Osteoblast (primary cell): ENCODE results near the gene OR5K2. TPM values are rescaled to one million over a fixed set of nuclear protein-coding genes. Genes with fewer than 3 reads are reported as not detected.

Source experiments
- DNase-seq: peaks from one replicate; pipeline ENCODE4 v3.0.0; 2011; ENCODE audit warnings: low spot score, mixed read lengths; ENCODE audit not compliant: insufficient read length; ENCODE audit errors: missing footprints
- H2AFZ ChIP-seq: 2 replicates; pipeline ENCODE4 v1.6.0; 2011; ENCODE audit warnings: mild to moderate bottlenecking, low read length
- H3K27ac ChIP-seq: 2 replicates; pipeline ENCODE4 v1.5.1; 2011; ENCODE audit warnings: mild to moderate bottlenecking, low read depth, low read length, moderate library complexity
- H3K27me3 ChIP-seq: 2 replicates; pipeline ENCODE4 v1.6.0; 2012; ENCODE audit warnings: mild to moderate bottlenecking, control low read depth, inconsistent platforms, low read length, moderate library complexity; ENCODE audit not compliant: insufficient read depth
- H3K36me3 ChIP-seq: 2 replicates; pipeline ENCODE4 v1.5.1; 2011; ENCODE audit warnings: mild to moderate bottlenecking, low read length, control low read depth, moderate library complexity; ENCODE audit not compliant: insufficient read depth
- H3K4me1 ChIP-seq: 2 replicates; pipeline ENCODE4 v1.5.1; 2011; ENCODE audit warnings: mild to moderate bottlenecking, low read length, control low read depth, moderate library complexity; ENCODE audit not compliant: insufficient read depth
- H3K4me2 ChIP-seq: 2 replicates; pipeline ENCODE4 v1.6.0; 2011; ENCODE audit warnings: mild to moderate bottlenecking, low read length; ENCODE audit not compliant: insufficient read depth
- H3K4me3 ChIP-seq: fragments of 200-600 bp; sonication (generic); 3 replicates; pipeline ENCODE4 v1.5.1; 2012; ENCODE audit warnings: mild to moderate bottlenecking, low read length, inconsistent platforms; ENCODE audit not compliant: insufficient read depth
- H3K79me2 ChIP-seq: 2 replicates; pipeline ENCODE4 v1.6.0; 2012; ENCODE audit warnings: mild to moderate bottlenecking, low read length, control low read depth, inconsistent platforms; ENCODE audit not compliant: insufficient read depth
- H3K9me3 ChIP-seq: 2 replicates; pipeline ENCODE4 v1.5.1; 2011; ENCODE audit warnings: low read depth, low read length, control low read depth
- H4K20me1 ChIP-seq: 2 replicates; pipeline ENCODE4 v1.6.0; 2012; ENCODE audit warnings: mild to moderate bottlenecking, low read length, control low read depth; ENCODE audit not compliant: insufficient read depth
- total RNA-seq: library from RNA; depleted of rRNA; stranded (reverse); fragments of >200 nt; gene quantifications from 2 replicates; pipeline ENCODE4 v1.2.3, GENCODE V29; 2012
- TF ChIP-seq, protein P1 (sequence below): IDR thresholded peaks from 2 replicates; pipeline ENCODE4 v1.5.1; 2011; ENCODE audit warnings: mild to moderate bottlenecking, low read depth, low read length, moderate library complexity; ENCODE audit errors: extremely low read depth

The OR5K2 gene
- total RNA-seq, 1 donor = not detected

DNA sequence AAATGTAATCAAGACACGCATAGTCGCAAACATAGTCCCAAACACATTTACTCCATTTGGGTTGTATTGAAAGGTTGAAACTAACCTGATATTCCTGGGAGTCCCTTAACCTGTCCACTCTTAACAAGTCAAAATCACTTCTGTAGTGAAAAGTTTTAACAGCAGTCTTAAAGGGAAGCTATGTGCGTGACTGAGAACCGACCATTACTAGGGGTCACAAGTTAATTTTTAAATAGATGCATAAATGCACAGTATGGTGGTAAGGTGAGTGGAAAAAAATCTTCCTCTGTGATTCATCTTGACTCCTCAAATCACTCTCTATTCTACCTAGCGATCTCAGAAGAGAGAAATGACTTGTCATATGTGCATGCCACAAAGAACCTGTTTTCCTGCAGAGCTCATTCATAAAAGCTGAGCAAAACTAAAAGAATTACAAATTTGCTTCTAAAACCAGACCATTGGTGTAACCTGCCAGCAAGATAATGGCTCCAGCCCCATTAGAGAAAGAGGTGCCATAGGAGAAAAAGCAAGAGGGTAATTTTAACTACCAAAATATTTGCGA lies 39.1 kb downstream of the OR5K2 start:
- DNase-seq = no peak
- H2AFZ ChIP-seq = no peak overlapping the region
- no peak overlapping the region for H3K27ac ChIP-seq
- no peaks in the 10 kb centered on the region for H3K79me2 ChIP-seq
- no peaks in the 10 kb centered on the region for H3K36me3 ChIP-seq
- peaks cover 5% of the 10 kb centered on the region for H3K27me3 ChIP-seq
- H3K4me2 ChIP-seq = no peak overlapping the region
- no peaks in the 10 kb centered on the region for H4K20me1 ChIP-seq
- no peaks in the 10 kb centered on the region for H3K9me3 ChIP-seq
- H3K4me1 ChIP-seq = no peaks in the 10 kb centered on the region
- TF ChIP-seq, protein P1, sequence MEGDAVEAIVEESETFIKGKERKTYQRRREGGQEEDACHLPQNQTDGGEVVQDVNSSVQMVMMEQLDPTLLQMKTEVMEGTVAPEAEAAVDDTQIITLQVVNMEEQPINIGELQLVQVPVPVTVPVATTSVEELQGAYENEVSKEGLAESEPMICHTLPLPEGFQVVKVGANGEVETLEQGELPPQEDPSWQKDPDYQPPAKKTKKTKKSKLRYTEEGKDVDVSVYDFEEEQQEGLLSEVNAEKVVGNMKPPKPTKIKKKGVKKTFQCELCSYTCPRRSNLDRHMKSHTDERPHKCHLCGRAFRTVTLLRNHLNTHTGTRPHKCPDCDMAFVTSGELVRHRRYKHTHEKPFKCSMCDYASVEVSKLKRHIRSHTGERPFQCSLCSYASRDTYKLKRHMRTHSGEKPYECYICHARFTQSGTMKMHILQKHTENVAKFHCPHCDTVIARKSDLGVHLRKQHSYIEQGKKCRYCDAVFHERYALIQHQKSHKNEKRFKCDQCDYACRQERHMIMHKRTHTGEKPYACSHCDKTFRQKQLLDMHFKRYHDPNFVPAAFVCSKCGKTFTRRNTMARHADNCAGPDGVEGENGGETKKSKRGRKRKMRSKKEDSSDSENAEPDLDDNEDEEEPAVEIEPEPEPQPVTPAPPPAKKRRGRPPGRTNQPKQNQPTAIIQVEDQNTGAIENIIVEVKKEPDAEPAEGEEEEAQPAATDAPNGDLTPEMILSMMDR = no peak
- no peak overlapping the region for H3K4me3 ChIP-seq

DNA sequence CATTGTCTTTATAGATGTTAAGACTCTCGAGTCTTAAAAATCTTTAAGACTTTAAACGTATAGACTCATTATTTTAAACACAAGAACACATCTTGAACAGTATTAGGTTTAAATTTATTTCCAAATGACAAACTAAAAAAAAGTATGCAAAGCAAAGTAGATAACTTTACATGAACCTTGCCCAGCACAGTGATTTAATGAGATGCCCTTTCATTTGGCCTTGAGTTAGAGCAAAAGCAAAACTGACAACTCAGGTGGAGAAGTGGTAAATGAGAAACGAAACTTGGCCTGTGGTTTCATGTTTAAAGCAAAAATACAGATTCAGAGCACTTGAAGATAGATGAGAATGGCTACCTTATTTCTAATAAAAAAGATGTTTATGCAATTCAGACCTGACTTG lies 42.9 kb downstream of the OR5K2 start:
- H3K4me3 ChIP-seq = no peak overlapping the region
- no peaks in the 10 kb centered on the region for H3K79me2 ChIP-seq
- H3K9me3 ChIP-seq = no peaks in the 10 kb centered on the region
- DNase-seq = no peak
- TF ChIP-seq, protein P1 = no peak
- no peaks in the 10 kb centered on the region for H4K20me1 ChIP-seq
- no peaks in the 10 kb centered on the region for H3K36me3 ChIP-seq
- no peak overlapping the region for H3K27ac ChIP-seq
- peaks cover 8% of the 10 kb centered on the region for H3K27me3 ChIP-seq
- no peak overlapping the region for H3K4me2 ChIP-seq
- H3K4me1 ChIP-seq = no peaks in the 10 kb centered on the region
- no peak overlapping the region for H2AFZ ChIP-seq

DNA sequence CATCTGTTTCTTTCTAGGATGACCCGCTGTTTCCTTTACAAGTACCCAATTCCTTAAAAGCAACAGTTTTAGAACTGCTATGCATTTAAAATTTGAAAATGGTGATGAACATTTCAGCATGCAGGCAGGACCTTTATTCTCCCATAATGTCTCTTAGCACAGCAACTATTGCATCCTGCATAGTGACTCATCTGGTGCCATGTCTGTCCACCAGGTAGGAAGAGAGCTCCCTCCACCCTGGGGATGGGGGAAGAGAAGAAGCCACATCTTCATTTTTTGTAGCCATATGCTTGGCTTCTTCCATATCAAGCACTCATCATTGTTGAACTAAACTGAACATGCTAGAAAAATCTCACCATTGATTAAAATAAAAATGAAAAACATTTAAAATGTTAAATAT lies 44.2 kb downstream of the OR5K2 start:
- Histone ChIP-seq H3K36me3 (no peaks in the 10 kb centered on the region), H3K79me2 (no peaks in the 10 kb centered on the region), H2AFZ (no peak overlapping the region), H3K9me3 (no peaks in the 10 kb centered on the region), H3K4me1 (no peaks in the 10 kb centered on the region), H3K27ac (no peak overlapping the region), H3K4me2 (no peak overlapping the region), H4K20me1 (no peaks in the 10 kb centered on the region), H3K27me3 (peaks cover 8% of the 10 kb centered on the region), H3K4me3 (no peak overlapping the region)
- no peak for DNase-seq
- TF ChIP-seq, protein P1 = no peak

DNA sequence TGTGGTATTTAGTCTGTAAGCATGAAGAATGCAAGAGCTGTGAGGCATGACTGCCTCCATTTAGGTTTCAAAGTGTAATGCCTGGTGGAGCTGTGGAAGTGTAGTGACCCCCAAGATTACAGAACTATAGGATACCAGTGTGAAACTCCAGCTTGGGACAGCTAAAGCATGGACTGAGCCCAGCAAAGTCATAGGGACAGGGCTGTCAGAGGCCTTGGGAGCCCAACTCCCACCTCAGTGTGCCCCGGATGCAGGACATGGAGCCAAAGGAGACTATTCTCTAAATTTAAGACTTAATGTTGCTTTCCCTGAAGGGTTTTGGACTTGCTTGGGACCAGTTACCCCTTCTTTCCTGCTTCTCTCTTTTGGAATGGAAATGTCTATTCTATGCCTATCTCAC lies 45.1 kb downstream of the OR5K2 start:
- Histone ChIP-seq H3K27me3 (peaks cover 8% of the 10 kb centered on the region), H4K20me1 (no peaks in the 10 kb centered on the region), H3K4me1 (no peaks in the 10 kb centered on the region), H2AFZ (no peak overlapping the region), H3K4me2 (no peak overlapping the region), H3K79me2 (no peaks in the 10 kb centered on the region), H3K27ac (no peak overlapping the region), H3K36me3 (no peaks in the 10 kb centered on the region), H3K4me3 (no peak overlapping the region), H3K9me3 (no peaks in the 10 kb centered on the region)
- TF ChIP-seq, protein P1 = no peak
- DNase-seq = no peak
